GM23338 (cell line): ENCODE measurements around the gene RBM19. TPM values are rescaled to one million over a fixed set of nuclear protein-coding genes. Genes with fewer than 3 reads are reported as not detected.

ENCODE experiments used
- ATAC-seq: fragments of 200-7000 bp; cut with Tn5 transposase; 3 replicates; pipeline ENCODE4 v1.9.1; 2020
- DNase-seq: peaks from one replicate; pipeline ENCODE4 v3.0.0-alpha.2; 2015; ENCODE audit warnings: low spot score
- H2AFZ ChIP-seq: fragments of 200-600 bp; sonication (generic); 2 replicates; pipeline ENCODE4 v1.8.0; 2016; ENCODE audit warnings: antibody characterized with exemption, mild to moderate bottlenecking, moderate library complexity
- H3F3A ChIP-seq: fragments of 200-600 bp; sonication (generic); replicated peaks from 2 replicates; pipeline ENCODE4 v1.8.0; 2017; ENCODE audit warnings: antibody characterized with exemption, mixed run types, low read depth
- H3K27ac ChIP-seq: fragments of 200-600 bp; sonication (generic); 2 replicates; pipeline ENCODE4 v1.6.1; 2016; ENCODE audit warnings: low read depth
- H3K27me3 ChIP-seq: fragments of 200-600 bp; sonication (generic); 2 replicates; pipeline ENCODE4 v1.8.0; 2016; ENCODE audit warnings: mild to moderate bottlenecking, mixed run types, moderate library complexity; ENCODE audit not compliant: insufficient read depth
- H3K36me3 ChIP-seq: fragments of 200-600 bp; sonication (generic); 2 replicates; pipeline ENCODE4 v1.8.0; 2016; ENCODE audit warnings: mild to moderate bottlenecking; ENCODE audit not compliant: insufficient read depth
- H3K4me1 ChIP-seq: fragments of 200-600 bp; sonication (generic); 2 replicates; pipeline ENCODE4 v1.8.0; 2016; ENCODE audit warnings: mild to moderate bottlenecking, moderate library complexity; ENCODE audit not compliant: insufficient read depth
- H3K4me2 ChIP-seq: fragments of 200-600 bp; sonication (generic); 2 replicates; pipeline ENCODE4 v1.7.1; 2017; ENCODE audit warnings: mixed run types
- H3K4me3 ChIP-seq: fragments of 200-600 bp; sonication (generic); 2 replicates; pipeline ENCODE4 v1.6.1; 2016; ENCODE audit warnings: mixed run types
- H3K79me2 ChIP-seq: fragments of 200-600 bp; sonication (generic); replicated peaks from 2 replicates; pipeline ENCODE4 v1.8.0; 2017; ENCODE audit warnings: mild to moderate bottlenecking; ENCODE audit not compliant: insufficient read depth
- H3K9me2 ChIP-seq: fragments of 200-600 bp; sonication (generic); 2 replicates; pipeline ENCODE4 v1.8.0; 2017; ENCODE audit not compliant: insufficient read depth
- H4K20me1 ChIP-seq: fragments of 200-600 bp; sonication (generic); replicated peaks from 2 replicates; pipeline ENCODE4 v1.8.0; 2017; ENCODE audit warnings: mild to moderate bottlenecking; ENCODE audit not compliant: insufficient read depth
- H3K27ac Mint-ChIP-seq: 2 replicates; pipeline ENCODE4 v1.8.0; 2020; ENCODE audit warnings: inconsistent platforms, mild to moderate bottlenecking, moderate library complexity, mixed read lengths
- H3K27me3 Mint-ChIP-seq: 3 replicates; pipeline ENCODE4 v1.8.0; 2022; ENCODE audit warnings: low read depth, mild to moderate bottlenecking, moderate library complexity, mixed read lengths, inconsistent platforms; ENCODE audit not compliant: insufficient read depth, poor library complexity
- H3K36me3 Mint-ChIP-seq: 3 replicates; pipeline ENCODE4 v1.8.0; 2021; ENCODE audit warnings: low read depth, mild to moderate bottlenecking, inconsistent platforms, moderate library complexity, mixed read lengths
- H3K4me1 Mint-ChIP-seq: 3 replicates; pipeline ENCODE4 v1.8.0; 2020; ENCODE audit warnings: mild to moderate bottlenecking, inconsistent platforms, mixed read lengths
- H3K4me3 Mint-ChIP-seq: 3 replicates; pipeline ENCODE4 v1.8.0; 2021; ENCODE audit warnings: moderate library complexity, mild to moderate bottlenecking, inconsistent platforms, mixed read lengths
- H3K9me3 Mint-ChIP-seq: 3 replicates; pipeline ENCODE4 v1.8.0; 2020; ENCODE audit warnings: moderate library complexity, mild to moderate bottlenecking, inconsistent platforms, mixed read lengths
- CREB1 ChIP-seq: fragments of 250-450 bp; sonication (Bioruptor Pico); IDR thresholded peaks from 2 replicates; pipeline ENCODE4 v1.5.0; 2020; ENCODE audit warnings: low read depth, mild to moderate bottlenecking, moderate library complexity
- EZH2 ChIP-seq: fragments of 200-600 bp; sonication (generic); IDR thresholded peaks from one replicate; pipeline ENCODE4 v1.8.0; 2017; ENCODE audit warnings: antibody characterized with exemption, mild to moderate bottlenecking, low read depth; ENCODE audit not compliant: unreplicated experiment
- EZH2phosphoT487 ChIP-seq: fragments of 200-600 bp; sonication (generic); IDR thresholded peaks from one replicate; pipeline ENCODE4 v1.8.1; 2018; ENCODE audit warnings: antibody characterized with exemption; ENCODE audit not compliant: unreplicated experiment
- JUNB ChIP-seq: IDR thresholded peaks from one replicate; pipeline ENCODE4 v1.6.1; 2016; ENCODE audit warnings: antibody characterized with exemption; ENCODE audit not compliant: unreplicated experiment
- NANOG ChIP-seq: IDR thresholded peaks from 2 replicates; pipeline ENCODE4 v1.6.1; 2016; ENCODE audit warnings: antibody characterized with exemption, borderline replicate concordance
- POLR2AphosphoS5 ChIP-seq: IDR thresholded peaks from 2 replicates; pipeline ENCODE4 v1.6.1; 2016; ENCODE audit warnings: antibody characterized with exemption, low read depth
- STAT1 ChIP-seq: IDR thresholded peaks from one replicate; pipeline ENCODE4 v1.6.1; 2016; ENCODE audit warnings: antibody characterized with exemption; ENCODE audit not compliant: unreplicated experiment
- ZNF331 ChIP-seq: fragments of 250-450 bp; sonication (Bioruptor Pico); IDR thresholded peaks from 2 replicates; pipeline ENCODE4 v1.5.0; 2020; ENCODE audit warnings: low read depth, mild to moderate bottlenecking, moderate library complexity
- polyA plus RNA-seq: library from polyadenylated mRNA; unstranded; fragments of >200 nt; fragmentation: Nextera tagmentation; extraction: Ambion mirVana; gene quantifications from 2 replicates; pipeline ENCODE4 v1.2.1, GENCODE V29; 2016
- total RNA-seq: library from RNA; depleted of rRNA; stranded (reverse); fragments of >200 nt; shearing (Covaris generic); gene quantifications from 2 replicates; pipeline ENCODE4 v1.2.3, GENCODE V29; 2014
- TF ChIP-seq, protein P1 (sequence below): IDR thresholded peaks from one replicate; pipeline ENCODE4 v1.6.1; 2018; ENCODE audit warnings: antibody characterized with exemption; ENCODE audit not compliant: unreplicated experiment
- TF ChIP-seq, protein P2 (sequence below), 2 experiments: fragments of 200-600 bp in 1 of 2; sonication (generic) in 1 of 2; conservative IDR thresholded peaks; 2 replicates each; pipeline versions ENCODE4 v1.5.1 to v1.6.1; 2016 to 2017; ENCODE audit warnings: antibody characterized with exemption in 2 of 2, low read depth in 2 of 2, mild to moderate bottlenecking in 2 of 2, moderate library complexity in 1 of 2
- TF ChIP-seq, protein P3 (sequence below): IDR thresholded peaks from 2 replicates; pipeline ENCODE4 v1.6.1; 2016; ENCODE audit warnings: antibody characterized with exemption

RBM19 gene
- total and polyA plus RNA-seq, 2 experiments from 2014 or later: 43.4 to 56.7 TPM

DNA sequence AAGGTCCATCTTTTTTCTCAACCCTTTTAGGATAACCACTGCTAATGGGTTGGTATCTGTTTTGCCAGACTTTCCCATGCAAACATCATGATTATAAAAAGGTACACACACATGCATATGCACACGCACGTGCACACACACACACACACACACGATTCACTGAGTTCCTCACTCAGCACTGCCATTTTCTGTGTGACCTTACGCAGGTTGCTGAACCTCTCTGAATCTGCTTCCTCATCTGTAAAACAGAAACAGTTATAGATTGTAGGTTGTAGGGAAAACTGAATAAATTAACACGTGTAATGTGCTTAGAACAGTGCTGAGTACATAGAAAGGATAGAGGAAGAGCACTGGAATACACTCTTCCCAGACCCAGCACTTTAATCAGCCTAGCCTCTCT lies 182.3 kb downstream of the RBM19 start (continued):
- TF ChIP-seq ZNF331 (CRISPR knock-in tag) (no peak), CREB1 (CRISPR knock-in tag) (no peak), NANOG (no peak), POLR2AphosphoS5 (no peak)
- TF ChIP-seq, protein P1, sequence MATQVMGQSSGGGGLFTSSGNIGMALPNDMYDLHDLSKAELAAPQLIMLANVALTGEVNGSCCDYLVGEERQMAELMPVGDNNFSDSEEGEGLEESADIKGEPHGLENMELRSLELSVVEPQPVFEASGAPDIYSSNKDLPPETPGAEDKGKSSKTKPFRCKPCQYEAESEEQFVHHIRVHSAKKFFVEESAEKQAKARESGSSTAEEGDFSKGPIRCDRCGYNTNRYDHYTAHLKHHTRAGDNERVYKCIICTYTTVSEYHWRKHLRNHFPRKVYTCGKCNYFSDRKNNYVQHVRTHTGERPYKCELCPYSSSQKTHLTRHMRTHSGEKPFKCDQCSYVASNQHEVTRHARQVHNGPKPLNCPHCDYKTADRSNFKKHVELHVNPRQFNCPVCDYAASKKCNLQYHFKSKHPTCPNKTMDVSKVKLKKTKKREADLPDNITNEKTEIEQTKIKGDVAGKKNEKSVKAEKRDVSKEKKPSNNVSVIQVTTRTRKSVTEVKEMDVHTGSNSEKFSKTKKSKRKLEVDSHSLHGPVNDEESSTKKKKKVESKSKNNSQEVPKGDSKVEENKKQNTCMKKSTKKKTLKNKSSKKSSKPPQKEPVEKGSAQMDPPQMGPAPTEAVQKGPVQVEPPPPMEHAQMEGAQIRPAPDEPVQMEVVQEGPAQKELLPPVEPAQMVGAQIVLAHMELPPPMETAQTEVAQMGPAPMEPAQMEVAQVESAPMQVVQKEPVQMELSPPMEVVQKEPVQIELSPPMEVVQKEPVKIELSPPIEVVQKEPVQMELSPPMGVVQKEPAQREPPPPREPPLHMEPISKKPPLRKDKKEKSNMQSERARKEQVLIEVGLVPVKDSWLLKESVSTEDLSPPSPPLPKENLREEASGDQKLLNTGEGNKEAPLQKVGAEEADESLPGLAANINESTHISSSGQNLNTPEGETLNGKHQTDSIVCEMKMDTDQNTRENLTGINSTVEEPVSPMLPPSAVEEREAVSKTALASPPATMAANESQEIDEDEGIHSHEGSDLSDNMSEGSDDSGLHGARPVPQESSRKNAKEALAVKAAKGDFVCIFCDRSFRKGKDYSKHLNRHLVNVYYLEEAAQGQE: no peak

DNA sequence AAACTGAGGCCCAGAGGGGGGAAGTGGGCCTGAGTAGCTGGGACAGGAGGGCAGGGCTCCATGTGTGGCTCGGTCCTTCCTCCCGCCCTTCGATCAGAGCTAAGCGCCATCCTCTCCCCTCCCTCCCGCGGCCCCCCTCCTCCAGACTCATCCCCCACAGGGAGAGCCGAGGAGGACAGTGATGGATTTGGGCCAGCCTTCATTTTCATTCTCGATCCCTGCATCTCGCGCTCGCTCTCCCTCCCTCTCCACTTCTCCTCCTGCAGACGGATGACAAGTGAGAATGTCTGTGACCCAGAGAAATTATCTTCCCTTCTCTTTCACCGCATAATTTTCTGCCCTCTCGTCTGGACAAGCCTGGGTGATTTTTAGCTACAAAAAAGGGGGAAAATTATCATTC lies 183.3 kb downstream of the RBM19 start:
- no peaks in the 10 kb centered on the region for H3K79me2 ChIP-seq
- peaks cover 5% of the 10 kb centered on the region; the same call in 1 of the 2 replicates for H3K27me3 ChIP-seq
- H3K4me1 ChIP-seq: no peaks in the 10 kb centered on the region
- H3K4me3 ChIP-seq: no peak overlapping the region
- ATAC-seq (no peak; the same call in 2 of the 3 replicates), DNase-seq (no peak)
- H3K36me3 ChIP-seq: no peaks in the 10 kb centered on the region
- no peaks in the 10 kb centered on the region for H4K20me1 ChIP-seq
- H3F3A ChIP-seq: no peaks in the 10 kb centered on the region
- no peak overlapping the region for H2AFZ ChIP-seq
- H3K9me3 Mint-ChIP-seq: peaks cover 13% of the 10 kb centered on the region
- no peaks in the 10 kb centered on the region for H3K9me2 ChIP-seq
- H3K27ac Mint-ChIP-seq: no peak overlapping the region
- H3K36me3 Mint-ChIP-seq: no peaks in the 10 kb centered on the region
- no peak overlapping the region for H3K27ac ChIP-seq
- no peak overlapping the region for H3K4me3 Mint-ChIP-seq
- peaks cover 8% of the 10 kb centered on the region for H3K4me1 Mint-ChIP-seq
- peaks cover 8% of the 10 kb centered on the region for H3K27me3 Mint-ChIP-seq
- no peak overlapping the region for H3K4me2 ChIP-seq
- TF ChIP-seq, protein P2, sequence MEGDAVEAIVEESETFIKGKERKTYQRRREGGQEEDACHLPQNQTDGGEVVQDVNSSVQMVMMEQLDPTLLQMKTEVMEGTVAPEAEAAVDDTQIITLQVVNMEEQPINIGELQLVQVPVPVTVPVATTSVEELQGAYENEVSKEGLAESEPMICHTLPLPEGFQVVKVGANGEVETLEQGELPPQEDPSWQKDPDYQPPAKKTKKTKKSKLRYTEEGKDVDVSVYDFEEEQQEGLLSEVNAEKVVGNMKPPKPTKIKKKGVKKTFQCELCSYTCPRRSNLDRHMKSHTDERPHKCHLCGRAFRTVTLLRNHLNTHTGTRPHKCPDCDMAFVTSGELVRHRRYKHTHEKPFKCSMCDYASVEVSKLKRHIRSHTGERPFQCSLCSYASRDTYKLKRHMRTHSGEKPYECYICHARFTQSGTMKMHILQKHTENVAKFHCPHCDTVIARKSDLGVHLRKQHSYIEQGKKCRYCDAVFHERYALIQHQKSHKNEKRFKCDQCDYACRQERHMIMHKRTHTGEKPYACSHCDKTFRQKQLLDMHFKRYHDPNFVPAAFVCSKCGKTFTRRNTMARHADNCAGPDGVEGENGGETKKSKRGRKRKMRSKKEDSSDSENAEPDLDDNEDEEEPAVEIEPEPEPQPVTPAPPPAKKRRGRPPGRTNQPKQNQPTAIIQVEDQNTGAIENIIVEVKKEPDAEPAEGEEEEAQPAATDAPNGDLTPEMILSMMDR (conservative IDR thresholded peaks at IDR 0.05; ENCODE audit: low read depth in 2 of 2): no peak
- TF ChIP-seq ZNF331 (CRISPR knock-in tag): no peak
- no peak for TF ChIP-seq NANOG
- TF ChIP-seq STAT1: no peak
- TF ChIP-seq JUNB: no peak
- TF ChIP-seq, protein P3, sequence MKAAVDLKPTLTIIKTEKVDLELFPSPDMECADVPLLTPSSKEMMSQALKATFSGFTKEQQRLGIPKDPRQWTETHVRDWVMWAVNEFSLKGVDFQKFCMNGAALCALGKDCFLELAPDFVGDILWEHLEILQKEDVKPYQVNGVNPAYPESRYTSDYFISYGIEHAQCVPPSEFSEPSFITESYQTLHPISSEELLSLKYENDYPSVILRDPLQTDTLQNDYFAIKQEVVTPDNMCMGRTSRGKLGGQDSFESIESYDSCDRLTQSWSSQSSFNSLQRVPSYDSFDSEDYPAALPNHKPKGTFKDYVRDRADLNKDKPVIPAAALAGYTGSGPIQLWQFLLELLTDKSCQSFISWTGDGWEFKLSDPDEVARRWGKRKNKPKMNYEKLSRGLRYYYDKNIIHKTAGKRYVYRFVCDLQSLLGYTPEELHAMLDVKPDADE: no peak
- TF ChIP-seq, protein P1: no peak
- no peak for TF ChIP-seq EZH2phosphoT487
- no peak for TF ChIP-seq EZH2
- TF ChIP-seq POLR2AphosphoS5: no peak
